HG02884 (cell line): ENCODE measurements around the gene SPTBN5.

Experiments used
- ATAC-seq: cut with Tn5 transposase; IDR thresholded peaks from one replicate; pipeline ENCODE4 v1.9.1; 2021; ENCODE audit warnings: mild to moderate bottlenecking, moderate library complexity; ENCODE audit not compliant: unreplicated experiment

SPTBN5 gene

GRCh38 chr15:41868321-41868720 is 25.5 kb downstream of the SPTBN5 start:
- ATAC-seq, result no peak

GRCh38 chr15:41866872-41867579 is 26.8 kb downstream of the SPTBN5 start:
- ATAC-seq, result no peak

DNA sequence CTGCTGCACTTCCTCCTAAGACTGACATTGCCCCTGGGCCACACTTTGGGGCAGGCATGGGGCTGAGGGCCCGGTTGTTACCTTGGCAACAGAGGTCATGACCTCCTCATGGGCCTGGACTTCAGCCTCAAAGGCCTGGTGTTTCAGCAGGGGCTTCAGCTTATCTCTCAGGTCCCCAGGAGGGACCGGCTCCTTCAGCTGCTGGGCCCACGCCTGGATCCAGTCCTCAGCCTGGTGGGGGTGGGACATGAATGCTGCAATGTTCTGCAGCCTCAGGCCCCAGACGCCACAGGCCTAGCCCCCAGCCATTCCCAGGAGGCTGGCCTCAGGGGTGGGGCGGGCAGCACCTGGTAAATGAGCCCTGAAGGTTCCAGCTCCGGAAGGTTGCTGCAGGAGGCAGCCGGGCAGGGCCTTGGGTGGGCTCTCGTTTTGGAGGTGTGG is 27.6 kb downstream of the SPTBN5 start:
- no peak for ATAC-seq

DNA sequence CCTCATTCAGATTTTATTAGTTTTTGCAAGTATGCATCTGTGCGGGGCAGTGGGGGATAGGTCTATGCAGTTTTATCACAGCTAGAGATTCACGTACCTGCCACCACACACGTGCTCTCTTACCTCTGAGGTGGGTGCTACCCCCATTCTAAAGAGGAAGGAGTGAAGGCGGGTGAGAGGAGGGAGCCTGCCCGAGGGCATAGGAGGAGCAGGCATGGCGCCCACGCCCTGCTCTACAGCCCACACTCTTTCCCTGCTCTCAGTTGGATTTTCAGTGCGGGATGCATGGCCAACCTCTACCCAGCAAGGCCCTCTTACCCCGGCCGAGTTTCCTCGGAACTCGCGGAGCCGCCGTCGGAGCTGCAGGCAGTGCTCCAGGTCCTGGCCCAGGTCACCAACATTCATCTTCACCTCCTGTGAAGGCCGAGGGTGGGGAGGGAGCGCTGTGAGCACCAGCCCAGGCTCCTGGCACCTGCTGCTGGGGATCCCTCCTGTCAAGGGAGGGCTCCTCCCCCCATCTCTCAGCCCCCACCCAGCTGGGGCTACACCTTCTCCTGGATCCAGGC is 28.3 kb downstream of the SPTBN5 start:
- ATAC-seq, result no peak

GRCh38 chr15:41862515-41863116 is 31.2 kb downstream of the SPTBN5 start:
- no peak for ATAC-seq

GRCh38 chr15:41861736-41862356 is 32.0 kb downstream of the SPTBN5 start:
- no peak for ATAC-seq

DNA sequence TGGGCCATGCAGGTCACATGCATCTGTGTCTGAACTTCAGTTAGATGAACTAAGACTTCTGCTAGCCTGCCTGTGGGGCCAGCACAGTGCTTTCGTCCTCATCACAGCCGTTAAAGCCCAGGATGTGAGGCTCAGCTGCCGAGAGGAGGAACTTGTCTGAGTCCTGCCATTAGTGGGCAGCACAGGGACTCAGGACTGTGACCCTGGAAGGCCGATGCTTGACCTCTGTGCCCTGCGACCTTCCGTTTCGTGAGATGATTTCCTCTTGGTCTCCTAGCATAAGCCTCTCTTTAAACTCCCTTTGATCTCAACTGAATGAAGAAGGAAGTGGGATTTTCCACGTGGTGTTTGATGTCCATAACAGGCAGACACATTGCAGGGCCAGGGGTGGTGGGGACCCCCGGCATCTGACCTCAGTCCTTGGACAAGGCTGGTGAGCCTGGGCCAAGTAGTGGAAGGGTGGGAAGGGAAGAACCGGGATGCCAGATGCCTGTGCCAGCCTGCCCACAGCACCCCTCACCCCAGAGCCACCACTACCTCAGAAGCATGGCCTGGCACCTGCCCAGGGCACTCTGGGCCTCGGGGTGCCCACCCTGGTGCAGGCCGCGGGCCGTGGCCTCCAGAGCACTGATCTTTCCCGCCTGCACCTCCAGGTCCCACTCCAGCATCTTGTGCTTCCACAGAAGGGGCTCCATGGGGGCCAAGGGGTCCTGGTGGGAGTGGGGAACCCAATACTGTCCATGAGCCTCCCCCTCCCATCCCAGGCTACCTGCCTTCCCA is 33.6 kb downstream of the SPTBN5 start:
- ATAC-seq, result no peak

DNA sequence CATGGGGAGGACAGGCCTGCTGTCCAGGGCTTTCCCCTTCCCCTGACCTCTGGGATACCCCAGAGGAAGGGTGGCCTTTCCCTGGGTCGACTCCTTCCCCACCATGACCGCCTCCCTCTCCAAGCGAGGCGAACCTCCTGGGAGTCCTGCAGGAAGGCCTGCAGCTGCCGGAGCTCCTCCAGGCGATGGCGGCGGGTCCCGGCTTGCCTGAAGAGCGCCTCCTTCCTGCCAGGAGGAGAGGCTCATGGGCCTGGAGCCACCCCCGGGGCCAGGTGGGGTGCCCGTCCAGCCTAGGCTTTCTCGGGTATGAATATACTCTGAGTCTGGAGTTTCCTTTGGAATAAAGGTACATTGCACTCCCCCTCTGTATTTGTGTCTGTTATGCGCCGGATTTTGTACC is 35.1 kb downstream of the SPTBN5 start:
- ATAC-seq, result no peak

DNA sequence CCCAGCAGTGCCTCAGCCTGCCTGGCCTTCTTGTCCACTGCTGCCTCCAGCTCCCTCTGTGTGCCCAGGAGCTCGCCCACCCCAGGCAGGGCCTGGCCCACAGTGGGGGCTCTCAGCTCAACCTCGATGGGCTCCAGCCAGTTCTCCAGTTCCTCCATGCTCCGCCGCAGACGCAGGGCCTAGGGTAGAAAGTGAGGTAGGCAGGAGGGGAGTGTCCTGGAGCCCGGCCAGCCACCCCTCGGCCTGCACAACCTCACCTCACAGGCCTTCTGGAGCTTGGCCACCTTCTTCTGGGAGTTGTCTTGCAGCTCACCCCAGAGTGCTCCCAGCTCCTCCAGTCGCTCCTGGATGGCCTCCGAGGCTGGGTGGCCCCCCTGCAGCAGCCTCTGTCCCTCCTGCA is 36.5 kb downstream of the SPTBN5 start:
- no peak for ATAC-seq

DNA sequence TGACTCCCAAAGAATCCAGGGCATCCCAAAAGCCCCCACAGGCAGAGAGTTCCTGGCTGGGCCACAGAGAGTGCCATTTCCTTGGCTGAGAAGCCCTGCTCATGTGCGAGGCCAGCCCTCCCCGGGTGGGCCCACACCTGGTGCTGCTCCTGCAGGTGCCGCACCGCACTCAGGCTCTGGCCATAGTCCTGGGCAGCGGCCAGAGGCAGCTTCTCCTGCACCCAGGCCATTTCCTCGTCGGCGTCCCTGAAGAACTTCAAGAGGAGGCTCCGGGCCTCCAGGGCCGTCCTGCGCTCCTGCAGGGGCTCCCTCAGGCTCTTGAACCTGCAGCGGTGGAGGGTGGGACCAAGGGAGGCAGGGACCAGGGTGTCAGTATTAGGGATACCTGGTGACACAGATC is 37.1 kb downstream of the SPTBN5 start:
- no peak for ATAC-seq

DNA sequence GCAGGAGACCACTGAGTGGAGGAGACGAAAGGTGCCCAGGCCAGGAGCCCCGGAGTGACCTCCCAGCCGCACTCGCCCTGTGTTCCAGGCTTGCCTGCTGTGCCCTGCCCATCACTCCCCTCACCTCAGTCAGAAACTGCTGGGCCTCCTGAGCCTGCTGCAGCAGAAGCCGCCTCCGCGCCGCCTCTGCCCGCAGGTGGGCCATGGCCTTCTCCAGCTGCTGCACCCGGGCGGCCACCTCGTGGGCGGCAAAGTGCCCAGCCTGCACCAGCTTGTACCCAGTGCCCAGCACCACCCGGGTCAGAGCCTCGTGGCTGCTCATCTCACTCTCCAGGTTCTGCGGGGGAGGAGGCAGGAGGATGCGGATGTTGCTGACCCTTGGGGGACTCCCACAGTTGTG is 37.6 kb downstream of the SPTBN5 start:
- ATAC-seq, result no peak

- no peak for ATAC-seq
Observed at GRCh38 chr15:41855261-41855961, 38.4 kb downstream of the SPTBN5 start.

- ATAC-seq, result no peak
Observed at GRCh38 chr15:41854443-41854842, 39.4 kb downstream of the SPTBN5 start.

GRCh38 chr15:41853831-41854230 is 40.0 kb downstream of the SPTBN5 start:
- ATAC-seq, result no peak

- no peak for ATAC-seq
Observed at GRCh38 chr15:41852736-41853590, 40.9 kb downstream of the SPTBN5 start.

GRCh38 chr15:41851755-41852370 is 42.0 kb downstream of the SPTBN5 start:
- no peak for ATAC-seq

GRCh38 chr15:41851167-41851523 is 42.7 kb downstream of the SPTBN5 start:
- ATAC-seq, result no peak

DNA sequence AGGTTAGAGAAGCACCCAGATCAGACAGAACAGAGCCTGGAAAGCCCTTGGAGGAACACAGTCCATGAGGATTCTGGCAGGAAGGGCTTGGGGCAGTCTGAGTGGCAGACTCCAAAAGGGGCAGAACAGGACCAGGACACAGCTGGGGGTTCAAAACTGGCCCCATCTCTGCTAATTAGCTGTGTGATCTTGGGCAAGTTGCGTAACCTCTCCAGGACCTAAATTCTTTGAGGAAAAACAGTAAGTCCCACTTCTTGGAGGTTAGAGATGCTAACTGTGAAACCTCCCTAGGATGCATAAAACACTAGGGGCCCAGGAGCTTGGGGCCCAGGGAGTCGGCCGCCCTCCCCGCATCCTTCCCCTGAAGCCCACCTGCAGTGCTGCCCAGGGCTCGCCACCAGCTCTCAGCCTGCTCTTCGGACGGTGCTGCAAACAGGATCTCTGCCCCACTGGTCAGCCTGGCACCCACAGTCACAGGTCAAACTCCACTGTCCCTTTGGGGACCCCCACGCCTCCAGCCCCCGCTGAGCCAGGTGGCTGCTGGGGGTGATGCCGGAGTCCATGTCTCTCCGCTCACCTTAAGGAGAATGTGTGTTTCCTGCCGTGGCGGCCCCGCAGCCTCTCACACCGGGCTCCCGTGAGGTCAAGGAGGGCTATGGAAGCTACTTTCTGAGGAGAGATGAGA is 43.2 kb downstream of the SPTBN5 start:
- no peak for ATAC-seq

GRCh38 chr15:41849861-41850260 is 44.0 kb downstream of the SPTBN5 start:
- ATAC-seq, result no peak
